Heart left ventricle (tissue), 13 donors: ENCODE data around the gene ISY1.

Experiments
- CTCF ChIP-seq, 12 donors: fragments of 200-600 bp; sonication (generic) in 4 of 12; IDR thresholded peaks; one replicate each; pipeline versions ENCODE4 v1.5.0 to v1.8.0; 2018 to 2022; ENCODE audit warnings: antibody characterized with exemption in 12 of 12, mild to moderate bottlenecking in 5 of 12
- POLR2A ChIP-seq, 2 donors: fragments of 450-650 bp; IDR thresholded peaks; one replicate each; pipeline ENCODE4 v1.6.1; 2017; ENCODE audit warnings: antibody characterized with exemption in 2 of 2, mild to moderate bottlenecking in 2 of 2, moderate library complexity in 2 of 2
- donor health status: ischemic (EF 13 %, LVEDD 7.1; RV severe dilation, severe dysfunction).
- donor health status: DM: no; HTN: yes; CAD: no.
- donor health status: DM: no; HTN: no; CAD: no.
- donor health status: ischemic (EF 25% LVEDD 6.9; RV normal size, moderate dysfunction).
- donor health status: ischemic (EF 25% LVEDD 5.7; RV mildly dilated, moderate dysfunction).
- donor health status: ischemic (EF 35%, LVEDD 5.7; RV mildly dilated, moderate dysfunction).
- donor health status: nonischemic (EF 11% LVEDD 7.7; RV severe dilation, severe dysfunction).
- donor health status: DM: yes; HTN: yes; CAD: no.
- donor health status: PGD.
- donor health status: ischemic (EF 29% LVEDD 5.4; RV normal size, mild dysfunction).
- donor health status: nonischemic (EF 23%, LVEDD 6.1; RV moderate dilation, normal function).

DNA sequence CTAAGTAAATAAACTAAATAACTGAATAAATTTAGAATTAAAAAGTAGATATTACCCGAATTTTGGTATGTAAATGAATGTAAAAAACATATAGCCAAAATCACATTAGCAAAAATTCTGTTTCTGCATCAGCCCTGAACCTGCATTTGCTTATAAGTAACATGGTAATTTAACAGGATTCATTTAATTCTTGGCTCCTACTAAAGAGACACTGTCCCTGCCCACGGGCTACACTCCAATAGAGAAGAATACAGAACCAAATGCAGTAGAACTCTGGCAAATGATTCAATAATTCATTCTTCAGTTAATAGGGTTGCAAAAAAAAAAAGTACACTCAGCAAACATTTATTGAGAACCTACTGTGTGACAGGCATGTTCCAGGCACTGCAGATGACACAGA is 43.6 kb upstream of the ISY1 start:
- no peak for TF ChIP-seq CTCF (IDR thresholded peaks at IDR 0.05)
- TF ChIP-seq POLR2A (IDR thresholded peaks at IDR 0.05) = no peak
